T-helper 1 cell treated with Interleukin-12 subunit alpha and Interleukin-12 subunit beta and Interleukin-4 antibody, amounts not matched to agents 30 μg/mL and 1 μg/mL, for 36 hours (primary cell): ENCODE data around the gene HID1.

Experiments
- H3K27ac Mint-ChIP-seq: one replicate; pipeline ENCODE4 v1.8.0; 2021; ENCODE audit warnings: mild to moderate bottlenecking, mixed read lengths
- H3K27me3 Mint-ChIP-seq: one replicate; pipeline ENCODE4 v1.8.0; 2021; ENCODE audit warnings: low read depth, mixed read lengths
- H3K36me3 Mint-ChIP-seq: one replicate; pipeline ENCODE4 v1.8.0; 2021; ENCODE audit warnings: low read depth, mixed read lengths
- H3K4me1 Mint-ChIP-seq: one replicate; pipeline ENCODE4 v1.8.0; 2021; ENCODE audit warnings: low read depth, mixed read lengths
- H3K4me3 Mint-ChIP-seq: one replicate; pipeline ENCODE4 v1.8.0; 2021; ENCODE audit warnings: mild to moderate bottlenecking, moderate library complexity, mixed read lengths
- H3K9me3 Mint-ChIP-seq: one replicate; pipeline ENCODE4 v1.8.0; 2021; ENCODE audit warnings: mixed read lengths

HID1 gene

GRCh38 chr17:74951680-74952421, 20.7 kb downstream of the HID1 start:
- Mint-ChIP-seq H3K36me3 (no peaks in the 10 kb centered on the region), H3K4me1 (no peaks in the 10 kb centered on the region), H3K27ac (no peak overlapping the region), H3K9me3 (no peaks in the 10 kb centered on the region), H3K27me3 (no peaks in the 10 kb centered on the region), H3K4me3 (no peak overlapping the region)

- Mint-ChIP-seq H3K4me1 (no peaks in the 10 kb centered on the region), H3K9me3 (no peaks in the 10 kb centered on the region), H3K36me3 (no peaks in the 10 kb centered on the region), H3K27me3 (no peaks in the 10 kb centered on the region), H3K27ac (no peak overlapping the region), H3K4me3 (no peak overlapping the region)
Observed at GRCh38 chr17:74951065-74951464, 21.5 kb downstream of the HID1 start.

- Mint-ChIP-seq H3K27ac (no peak overlapping the region), H3K27me3 (peaks cover 4% of the 10 kb centered on the region), H3K4me3 (no peak overlapping the region), H3K4me1 (peaks cover 3% of the 10 kb centered on the region), H3K9me3 (no peaks in the 10 kb centered on the region), H3K36me3 (no peaks in the 10 kb centered on the region)
Observed at GRCh38 chr17:74950207-74950606, 22.4 kb downstream of the HID1 start.

- no peaks in the 10 kb centered on the region for H3K36me3 Mint-ChIP-seq
- peaks cover 7% of the 10 kb centered on the region for H3K27me3 Mint-ChIP-seq
- no peak overlapping the region for H3K4me3 Mint-ChIP-seq
- no peaks in the 10 kb centered on the region for H3K9me3 Mint-ChIP-seq
- peaks cover 3% of the 10 kb centered on the region for H3K4me1 Mint-ChIP-seq
- no peak overlapping the region for H3K27ac Mint-ChIP-seq
Observed at GRCh38 chr17:74949455-74950115, 23.0 kb downstream of the HID1 start.

- Mint-ChIP-seq H3K27ac (no peak overlapping the region), H3K4me1 (peaks cover 3% of the 10 kb centered on the region), H3K4me3 (no peak overlapping the region), H3K9me3 (no peaks in the 10 kb centered on the region), H3K36me3 (no peaks in the 10 kb centered on the region), H3K27me3 (peaks cover 11% of the 10 kb centered on the region)
Observed at GRCh38 chr17:74947041-74947754, 25.4 kb downstream of the HID1 start.

- H3K4me3 Mint-ChIP-seq = no peak overlapping the region
- H3K27ac Mint-ChIP-seq = no peak overlapping the region
- H3K27me3 Mint-ChIP-seq = peaks cover 11% of the 10 kb centered on the region
- H3K4me1 Mint-ChIP-seq = peaks cover 3% of the 10 kb centered on the region
- H3K9me3 Mint-ChIP-seq = no peaks in the 10 kb centered on the region
- no peaks in the 10 kb centered on the region for H3K36me3 Mint-ChIP-seq
Observed at GRCh38 chr17:74946641-74947040, 25.9 kb downstream of the HID1 start.

- Mint-ChIP-seq H3K27me3 (peaks cover 11% of the 10 kb centered on the region), H3K27ac (no peak overlapping the region), H3K4me1 (peaks cover 3% of the 10 kb centered on the region), H3K4me3 (no peak overlapping the region), H3K9me3 (no peaks in the 10 kb centered on the region), H3K36me3 (no peaks in the 10 kb centered on the region)
Observed at GRCh38 chr17:74945543-74945942, 27.0 kb downstream of the HID1 start.

- H3K4me1 Mint-ChIP-seq = peaks cover 3% of the 10 kb centered on the region
- H3K27ac Mint-ChIP-seq = no peak overlapping the region
- no peaks in the 10 kb centered on the region for H3K36me3 Mint-ChIP-seq
- H3K27me3 Mint-ChIP-seq = peaks cover 17% of the 10 kb centered on the region
- no peaks in the 10 kb centered on the region for H3K9me3 Mint-ChIP-seq
- H3K4me3 Mint-ChIP-seq = no peak overlapping the region
Observed at GRCh38 chr17:74943808-74944522, 28.6 kb downstream of the HID1 start.

- Mint-ChIP-seq H3K9me3 (no peaks in the 10 kb centered on the region), H3K4me3 (no peak overlapping the region), H3K4me1 (peaks cover 3% of the 10 kb centered on the region), H3K36me3 (no peaks in the 10 kb centered on the region), H3K27ac (no peak overlapping the region), H3K27me3 (peaks cover 43% of the 10 kb centered on the region)
Observed at GRCh38 chr17:74941128-74941725, 31.3 kb downstream of the HID1 start.

- H3K36me3 Mint-ChIP-seq = no peaks in the 10 kb centered on the region
- H3K27ac Mint-ChIP-seq = no peak overlapping the region
- peaks cover 47% of the 10 kb centered on the region for H3K27me3 Mint-ChIP-seq
- no peaks in the 10 kb centered on the region for H3K4me1 Mint-ChIP-seq
- H3K9me3 Mint-ChIP-seq = no peaks in the 10 kb centered on the region
- H3K4me3 Mint-ChIP-seq = no peak overlapping the region
Observed at GRCh38 chr17:74939534-74939933, 33.0 kb downstream of the HID1 start.

- Mint-ChIP-seq H3K9me3 (no peaks in the 10 kb centered on the region), H3K4me3 (no peak overlapping the region), H3K36me3 (no peaks in the 10 kb centered on the region), H3K27me3 (peaks cover 53% of the 10 kb centered on the region), H3K4me1 (no peaks in the 10 kb centered on the region), H3K27ac (no peak overlapping the region)
Observed at GRCh38 chr17:74938194-74938950, 34.2 kb downstream of the HID1 start.

- no peaks in the 10 kb centered on the region for H3K4me1 Mint-ChIP-seq
- H3K4me3 Mint-ChIP-seq = no peak overlapping the region
- no peak overlapping the region for H3K27ac Mint-ChIP-seq
- peaks cover 57% of the 10 kb centered on the region for H3K27me3 Mint-ChIP-seq
- H3K9me3 Mint-ChIP-seq = no peaks in the 10 kb centered on the region
- H3K36me3 Mint-ChIP-seq = no peaks in the 10 kb centered on the region
Observed at GRCh38 chr17:74937064-74938051, 35.2 kb downstream of the HID1 start.

GRCh38 chr17:74936470-74936799, 36.1 kb downstream of the HID1 start:
- no peak overlapping the region for H3K4me3 Mint-ChIP-seq
- H3K36me3 Mint-ChIP-seq = no peaks in the 10 kb centered on the region

More at GRCh38 chr17:74936470-74936799, 36.1 kb downstream of the HID1 start:
- peaks cover 63% of the 10 kb centered on the region for H3K27me3 Mint-ChIP-seq
- no peaks in the 10 kb centered on the region for H3K4me1 Mint-ChIP-seq
- H3K9me3 Mint-ChIP-seq = no peaks in the 10 kb centered on the region
- no peak overlapping the region for H3K27ac Mint-ChIP-seq
